KMS-11 (cell line): Measurements from ENCODE around the gene SERGEF.

Experiments used
- H2AFZ ChIP-seq: fragments of 200-600 bp; sonication (generic); 2 replicates; pipeline ENCODE4 v1.6.1; 2016; ENCODE audit warnings: antibody characterized with exemption, mixed run types, low read depth
- H3K27ac ChIP-seq: fragments of 200-600 bp; sonication (generic); 2 replicates; pipeline ENCODE4 v1.6.1; 2016; ENCODE audit warnings: mild to moderate bottlenecking, mixed run types
- H3K27me3 ChIP-seq: fragments of 200-600 bp; sonication (generic); 2 replicates; pipeline ENCODE4 v1.6.1; 2017; ENCODE audit warnings: mild to moderate bottlenecking, low read depth, mixed run types, moderate library complexity; ENCODE audit not compliant: insufficient read depth
- H3K36me3 ChIP-seq: fragments of 200-600 bp; sonication (generic); 2 replicates; pipeline ENCODE4 v1.6.1; 2017; ENCODE audit warnings: mild to moderate bottlenecking, mixed run types; ENCODE audit not compliant: insufficient read depth
- H3K4me1 ChIP-seq: fragments of 200-600 bp; sonication (generic); 2 replicates; pipeline ENCODE4 v1.6.1; 2016; ENCODE audit warnings: mild to moderate bottlenecking, low read depth, mixed run types; ENCODE audit not compliant: poor library complexity, severe bottlenecking
- H3K4me2 ChIP-seq: fragments of 200-600 bp; sonication (generic); 2 replicates; pipeline ENCODE4 v1.7.0; 2016; ENCODE audit warnings: mild to moderate bottlenecking, mixed run types
- H3K4me3 ChIP-seq: fragments of 200-600 bp; sonication (generic); IDR thresholded peaks from 2 replicates; pipeline ENCODE4 v1.6.1; 2017; ENCODE audit warnings: low read depth, low read length, mixed read lengths; ENCODE audit not compliant: insufficient read depth
- H3K79me2 ChIP-seq: fragments of 200-600 bp; sonication (generic); 2 replicates; pipeline ENCODE4 v1.6.1; 2016; ENCODE audit warnings: low read depth, mixed run types; ENCODE audit not compliant: insufficient read depth
- H3K9ac ChIP-seq: fragments of 200-600 bp; sonication (generic); 2 replicates; pipeline ENCODE4 v1.6.1; 2016; ENCODE audit warnings: mild to moderate bottlenecking, mixed run types
- H4K20me1 ChIP-seq: fragments of 200-600 bp; sonication (generic); 2 replicates; pipeline ENCODE4 v1.6.1; 2016; ENCODE audit warnings: mild to moderate bottlenecking, mixed run types; ENCODE audit not compliant: insufficient read depth
- CTCF ChIP-seq: fragments of 200-600 bp; sonication (generic); conservative IDR thresholded peaks from 2 replicates; pipeline ENCODE4 v1.6.1; 2017; ENCODE audit warnings: low read depth, mild to moderate bottlenecking, antibody characterized with exemption, low read length, moderate library complexity, mixed read lengths

The SERGEF gene

GRCh38 chr11:17807034-17807433, 205.8 kb downstream of the SERGEF start:
- Histone ChIP-seq H3K27me3 (no peaks in the 10 kb centered on the region), H4K20me1 (no peaks in the 10 kb centered on the region), H3K36me3 (no peaks in the 10 kb centered on the region), H3K4me1 (no peaks in the 10 kb centered on the region), H3K4me3 (no peak overlapping the region), H3K9ac (no peak overlapping the region), H3K27ac (no peak overlapping the region), H2AFZ (no peak overlapping the region), H3K4me2 (no peak overlapping the region), H3K79me2 (no peaks in the 10 kb centered on the region)
- TF ChIP-seq CTCF, result no peak

DNA sequence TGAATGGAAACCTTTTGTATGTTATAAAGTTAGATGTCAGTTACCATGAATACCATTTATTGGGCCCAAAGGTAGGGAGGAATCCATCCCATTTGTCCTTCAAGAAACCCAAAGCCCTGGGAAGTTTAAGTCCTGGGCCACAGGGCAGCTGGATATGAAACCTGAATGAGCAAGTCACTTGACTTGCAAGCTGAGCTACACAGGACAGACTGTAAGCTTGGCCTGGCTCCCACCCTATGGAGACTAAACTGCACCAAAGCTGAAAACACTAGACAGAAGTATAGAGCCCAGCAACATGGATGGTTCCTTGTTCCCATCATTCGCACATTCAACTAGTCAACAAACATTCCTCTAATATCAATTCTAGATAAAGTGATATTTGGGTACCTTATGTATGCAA, 207.0 kb downstream of the SERGEF start:
- no peaks in the 10 kb centered on the region for H3K27me3 ChIP-seq
- no peaks in the 10 kb centered on the region for H3K36me3 ChIP-seq
- no peak overlapping the region for H2AFZ ChIP-seq
- H3K27ac ChIP-seq, result no peak overlapping the region
- no peaks in the 10 kb centered on the region for H4K20me1 ChIP-seq
- H3K4me3 ChIP-seq, result no peak overlapping the region
- H3K4me1 ChIP-seq, result no peaks in the 10 kb centered on the region
- no peak for TF ChIP-seq CTCF
- no peak overlapping the region for H3K9ac ChIP-seq
- no peaks in the 10 kb centered on the region for H3K79me2 ChIP-seq
- no peak overlapping the region for H3K4me2 ChIP-seq

DNA sequence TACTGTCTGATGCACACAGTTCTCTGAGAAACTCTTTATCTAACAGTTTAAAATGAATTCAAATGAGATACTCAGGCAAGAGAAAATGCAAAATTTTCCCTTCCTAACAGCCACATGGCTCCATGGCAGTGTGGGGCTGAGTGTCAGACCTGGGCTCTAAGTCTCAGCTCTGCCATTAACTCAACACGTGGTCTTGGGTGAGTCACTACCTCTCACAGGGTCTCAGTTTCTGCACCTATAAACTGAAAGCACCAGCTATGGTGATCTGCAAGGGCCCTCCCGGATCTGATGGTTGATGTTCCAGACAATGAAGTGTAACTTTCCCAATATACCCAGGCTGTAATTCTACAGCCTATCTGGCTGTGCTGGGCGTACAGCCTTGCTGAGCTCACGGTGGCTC, 207.8 kb downstream of the SERGEF start:
- Histone ChIP-seq H3K4me3 (no peak overlapping the region), H4K20me1 (no peaks in the 10 kb centered on the region), H3K36me3 (no peaks in the 10 kb centered on the region), H2AFZ (no peak overlapping the region), H3K4me2 (no peak overlapping the region), H3K9ac (no peak overlapping the region), H3K27ac (no peak overlapping the region), H3K79me2 (no peaks in the 10 kb centered on the region), H3K4me1 (no peaks in the 10 kb centered on the region), H3K27me3 (no peaks in the 10 kb centered on the region)
- TF ChIP-seq CTCF, result no peak

DNA sequence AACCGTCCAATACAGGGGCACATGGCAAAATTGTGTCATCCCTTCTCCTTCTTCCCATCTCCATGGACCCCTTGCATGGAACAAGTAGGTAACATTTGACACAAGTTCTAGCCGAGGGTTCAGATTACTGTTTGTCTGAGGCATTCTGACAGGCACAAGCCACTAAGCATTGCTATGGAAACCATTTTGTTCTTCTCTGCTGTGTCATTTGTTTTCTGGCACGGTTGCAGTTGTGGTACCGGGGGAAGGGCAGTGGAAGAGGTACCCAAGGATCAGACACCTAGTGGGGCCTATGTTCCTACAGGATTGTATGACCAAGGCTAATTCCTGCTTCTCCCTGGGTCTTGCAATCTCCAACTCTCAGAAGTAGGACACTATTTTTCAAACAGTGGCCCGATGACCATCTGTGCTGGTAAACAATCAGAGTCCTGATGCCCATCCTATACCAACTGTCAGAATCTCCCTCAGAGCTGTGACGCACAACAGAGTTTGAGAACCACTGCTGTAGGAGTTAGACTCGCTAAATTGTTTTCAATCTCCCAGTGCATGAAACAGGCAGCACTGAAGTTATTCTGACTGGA, 209.0 kb downstream of the SERGEF start:
- Histone ChIP-seq H3K9ac (no peak overlapping the region), H2AFZ (no peak overlapping the region), H4K20me1 (no peaks in the 10 kb centered on the region), H3K27ac (no peak overlapping the region), H3K4me1 (no peaks in the 10 kb centered on the region), H3K27me3 (no peaks in the 10 kb centered on the region), H3K4me2 (no peak overlapping the region), H3K36me3 (no peaks in the 10 kb centered on the region), H3K4me3 (no peak overlapping the region), H3K79me2 (no peaks in the 10 kb centered on the region)
- no peak for TF ChIP-seq CTCF
